Motor neuron (in vitro differentiated cells): ENCODE measurements around the gene PADI2. TPM values are rescaled to one million over a fixed set of nuclear protein-coding genes. Genes with fewer than 3 reads are reported as not detected.

Experiments
- total RNA-seq, 8 experiments: library from RNA; unstranded; fragments of 300-600 nt; gene quantifications; 2 replicates each; pipeline versions ENCODE4 v1.2.3 to v1.2.4, GENCODE V29; 2022

PADI2 gene
- total RNA-seq, 8 experiments from 2014 or later, result 0.92 to 5.3 (median 2.0) TPM

Other genes starting within 250 kb of the PADI2 start
- over 10,000 TPM; 10,501 to 35,099 (median 17,750) TPM for gene RNU1-2, start 223.5 kb downstream of the PADI2 start, total RNA-seq
- gene CROCC, start 197.5 kb downstream of the PADI2 start, total RNA-seq, result 10 to 100 TPM; 10.3 to 30.4 (median 15.6) TPM
- gene MFAP2, start 138.8 kb downstream of the PADI2 start, total RNA-seq, result 100 to 1,000 TPM in 1 of 8 experiments, 10 to 100 TPM in 6, 1 to 10 TPM in 1; 8.8 to 144 (median 23.7) TPM
- gene ATP13A2, start 107.5 kb downstream of the PADI2 start, total RNA-seq, result 10 to 100 TPM; 32.2 to 80.0 (median 55.8) TPM
- gene SDHB, start 65.4 kb downstream of the PADI2 start, total RNA-seq, result 100 to 1,000 TPM in 3 of 8 experiments, 10 to 100 TPM in 5; 75.1 to 161 (median 96.1) TPM
- gene PADI1, start 85.7 kb upstream of the PADI2 start, total RNA-seq, result 1 to 10 TPM in 2 of 8 experiments, under 1 TPM in 5, not detected in 1; 0.05 to 1.1 (median 0.29) TPM
- gene PADI3, start 129.6 kb upstream of the PADI2 start, total RNA-seq, result under 1 TPM in 4 of 8 experiments, not detected in 4; 0.04 to 0.14 (median 0.12) TPM
- gene PADI4, start 188.7 kb upstream of the PADI2 start, total RNA-seq, result under 1 TPM in 2 of 8 experiments, not detected in 6; 0.38 to 0.66 TPM